ENCODE results near the gene RFPL2. TPM values are rescaled to one million over a fixed set of nuclear protein-coding genes. Genes with fewer than 3 reads are reported as not detected.
"Not testable (repeated sequence)": the region's sequence is repeated elsewhere in the genome, so short reads cannot be mapped to it uniquely, and the experiment has no call there.

RFPL2 gene
- total RNA-seq, 1 donor from 2014 or later, result not detected

DNA sequence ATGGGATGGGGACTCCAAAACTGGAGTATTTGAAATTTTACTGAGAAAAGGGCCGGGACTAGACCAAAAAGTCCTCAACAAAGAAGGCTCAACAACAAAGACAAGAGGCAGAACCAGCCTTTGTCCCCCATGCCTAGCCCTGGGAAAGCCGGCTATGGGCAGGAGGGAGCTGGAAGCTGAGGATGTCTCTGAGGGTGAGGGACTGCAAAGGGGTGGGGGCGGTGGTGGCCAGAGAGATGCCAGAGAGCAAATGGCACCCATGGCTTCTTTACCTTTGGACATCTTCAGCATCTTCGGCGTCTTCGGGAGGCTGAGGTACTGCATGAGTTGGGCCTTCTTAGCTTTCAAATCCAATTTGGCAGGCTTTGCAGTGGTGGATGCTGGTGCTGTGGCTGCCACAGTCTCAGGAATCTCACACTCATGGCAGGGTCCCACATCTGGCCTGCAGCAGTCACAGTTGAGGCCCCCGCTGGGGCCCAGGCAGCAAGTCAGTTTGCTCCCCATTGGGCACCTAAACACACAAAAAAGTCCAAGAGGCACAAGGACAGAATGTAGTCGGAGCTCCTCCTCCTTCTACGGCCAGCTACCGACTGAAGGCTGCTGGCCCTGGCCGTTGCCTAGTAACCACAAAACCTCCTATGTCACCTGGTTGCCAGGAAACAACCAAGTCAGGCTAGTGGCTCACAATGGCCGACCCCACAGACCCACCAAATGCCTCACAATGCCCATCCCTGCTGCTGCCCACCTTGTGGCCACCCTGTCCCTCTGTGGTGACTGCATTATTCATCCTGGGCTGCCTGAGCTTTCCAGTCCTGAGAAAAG is 46.0 kb downstream of the RFPL2 start, which contains the start of gene C22orf42:
Gene C22orf42 (minus strand): TSS at position 592 of the 822 bp plus-strand sequence. CDS start 88 bp downstream, at position 504.
- Mint-ChIP-seq H3K4me3 (ENCODE audit: unreplicated experiment) (no peak within 1 kb of the TSS), H3K27ac (ENCODE audit: unreplicated experiment) (no peak within 1 kb of the TSS), H3K9me3 (ENCODE audit: unreplicated experiment) (no peaks in the 10 kb centered on the region), H3K4me1 (ENCODE audit: unreplicated experiment) (no peaks in the 10 kb centered on the region), H3K27me3 (ENCODE audit: unreplicated experiment) (peaks cover 6% of the 10 kb centered on the region), H3K36me3 (ENCODE audit: unreplicated experiment) (no peaks in the 10 kb centered on the region)
- DNase-seq (ENCODE audit: extremely low spot score, unreplicated experiment), result peak; percentile 68
- TF ChIP-seq, protein P1, sequence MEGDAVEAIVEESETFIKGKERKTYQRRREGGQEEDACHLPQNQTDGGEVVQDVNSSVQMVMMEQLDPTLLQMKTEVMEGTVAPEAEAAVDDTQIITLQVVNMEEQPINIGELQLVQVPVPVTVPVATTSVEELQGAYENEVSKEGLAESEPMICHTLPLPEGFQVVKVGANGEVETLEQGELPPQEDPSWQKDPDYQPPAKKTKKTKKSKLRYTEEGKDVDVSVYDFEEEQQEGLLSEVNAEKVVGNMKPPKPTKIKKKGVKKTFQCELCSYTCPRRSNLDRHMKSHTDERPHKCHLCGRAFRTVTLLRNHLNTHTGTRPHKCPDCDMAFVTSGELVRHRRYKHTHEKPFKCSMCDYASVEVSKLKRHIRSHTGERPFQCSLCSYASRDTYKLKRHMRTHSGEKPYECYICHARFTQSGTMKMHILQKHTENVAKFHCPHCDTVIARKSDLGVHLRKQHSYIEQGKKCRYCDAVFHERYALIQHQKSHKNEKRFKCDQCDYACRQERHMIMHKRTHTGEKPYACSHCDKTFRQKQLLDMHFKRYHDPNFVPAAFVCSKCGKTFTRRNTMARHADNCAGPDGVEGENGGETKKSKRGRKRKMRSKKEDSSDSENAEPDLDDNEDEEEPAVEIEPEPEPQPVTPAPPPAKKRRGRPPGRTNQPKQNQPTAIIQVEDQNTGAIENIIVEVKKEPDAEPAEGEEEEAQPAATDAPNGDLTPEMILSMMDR (IDR thresholded peaks at IDR 0.05), result no peak

DNA sequence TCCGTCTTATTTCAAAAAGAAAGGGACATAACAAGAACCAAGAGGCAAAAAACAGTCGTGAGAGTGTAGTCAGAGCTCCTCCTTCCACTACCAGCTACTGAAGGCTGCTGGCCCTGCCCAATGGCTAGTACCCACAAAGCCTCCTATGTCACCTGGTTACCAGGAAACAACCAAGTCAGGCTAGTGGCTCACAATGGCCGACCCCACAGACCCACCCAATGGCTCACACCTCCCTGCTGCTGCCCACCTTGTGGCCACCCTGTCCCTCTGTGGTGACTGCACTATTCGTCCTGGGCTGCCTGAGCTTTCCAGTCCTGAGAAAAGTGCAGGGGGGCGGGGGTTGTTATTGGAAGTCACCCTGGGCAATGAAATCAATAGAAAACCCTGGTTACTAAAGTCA is 47.2 kb downstream of the RFPL2 start:
- H3K9me3 Mint-ChIP-seq (ENCODE audit: unreplicated experiment); H3K36me3 Mint-ChIP-seq (ENCODE audit: unreplicated experiment); H3K4me1 Mint-ChIP-seq (ENCODE audit: unreplicated experiment); H3K27ac Mint-ChIP-seq (ENCODE audit: unreplicated experiment); H3K27me3 Mint-ChIP-seq (ENCODE audit: unreplicated experiment); H3K4me3 Mint-ChIP-seq (ENCODE audit: unreplicated experiment): not testable (repeated sequence)
- peak; percentile 62 for DNase-seq (ENCODE audit: extremely low spot score, unreplicated experiment)

DNA sequence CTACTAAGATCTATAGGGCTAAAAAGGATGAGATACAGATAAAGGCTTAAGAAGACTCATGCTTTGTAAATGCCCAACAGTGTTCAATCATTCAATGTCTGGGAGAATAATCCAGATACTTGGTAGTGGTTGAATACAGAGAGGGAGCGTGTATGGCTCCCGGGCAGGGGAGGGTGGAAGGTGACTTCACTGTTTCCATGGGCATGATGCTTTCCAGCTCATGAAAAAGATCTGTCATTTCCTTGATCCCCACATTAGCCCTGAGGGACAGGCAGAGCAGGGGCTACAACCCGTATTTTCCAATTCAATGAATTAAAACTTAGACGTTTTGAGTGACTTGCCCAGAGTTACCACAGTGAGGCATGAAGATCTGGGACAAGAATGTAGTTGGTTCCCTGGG is 50.1 kb downstream of the RFPL2 start:
- DNase-seq (ENCODE audit: extremely low spot score, unreplicated experiment), result peak; percentile 36

DNA sequence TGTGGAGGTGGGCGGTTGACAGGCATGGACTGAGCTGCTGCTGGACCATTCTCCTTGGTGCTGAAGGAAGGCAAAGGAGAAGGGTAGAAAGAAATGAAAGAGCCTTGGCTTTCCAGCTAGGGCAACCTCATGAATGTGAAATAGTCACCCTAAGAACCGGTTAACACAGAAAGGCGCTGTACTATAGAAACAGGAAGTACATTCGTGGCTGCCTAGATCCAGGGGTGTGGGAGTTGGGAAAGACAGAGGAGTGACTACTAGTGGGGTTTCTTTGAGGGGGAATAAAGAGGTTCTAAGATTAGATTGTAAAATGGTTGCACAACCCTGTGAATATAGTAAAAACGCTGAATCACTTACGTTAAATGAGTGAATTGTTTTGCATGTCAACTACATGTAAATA is 53.2 kb downstream of the RFPL2 start:
- H3K4me1 Mint-ChIP-seq (ENCODE audit: unreplicated experiment); H3K27me3 Mint-ChIP-seq (ENCODE audit: unreplicated experiment); H3K4me3 Mint-ChIP-seq (ENCODE audit: unreplicated experiment); H3K9me3 Mint-ChIP-seq (ENCODE audit: unreplicated experiment); H3K27ac Mint-ChIP-seq (ENCODE audit: unreplicated experiment); DNase-seq (ENCODE audit: extremely low spot score, unreplicated experiment); H3K36me3 Mint-ChIP-seq (ENCODE audit: unreplicated experiment): not testable (repeated sequence)

More for the DNA sequence above, 50.1 kb downstream of the RFPL2 start:
- H3K9me3 Mint-ChIP-seq (ENCODE audit: unreplicated experiment); H3K36me3 Mint-ChIP-seq (ENCODE audit: unreplicated experiment); H3K27ac Mint-ChIP-seq (ENCODE audit: unreplicated experiment); H3K27me3 Mint-ChIP-seq (ENCODE audit: unreplicated experiment); H3K4me3 Mint-ChIP-seq (ENCODE audit: unreplicated experiment); H3K4me1 Mint-ChIP-seq (ENCODE audit: unreplicated experiment): not testable (repeated sequence)

DNA sequence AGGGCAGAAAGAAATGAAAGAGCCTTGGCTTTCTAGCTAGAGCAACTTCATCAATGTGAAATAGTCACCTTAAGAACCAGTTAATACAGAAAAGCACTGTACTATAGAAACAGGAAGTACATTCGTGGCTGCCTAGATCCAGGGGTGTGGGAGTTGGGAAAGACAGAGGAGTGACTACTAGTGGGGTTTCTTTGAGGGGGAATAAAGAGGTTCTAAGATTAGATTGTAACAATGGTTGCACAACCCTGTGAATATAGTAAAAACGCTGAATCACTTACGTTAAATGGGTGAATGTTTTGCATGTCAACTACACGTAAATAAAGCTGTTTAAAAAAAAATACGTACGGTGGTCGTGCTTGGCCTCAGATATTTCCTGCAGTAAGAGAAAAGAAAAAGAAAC is 54.2 kb downstream of the RFPL2 start:
- H3K9me3 Mint-ChIP-seq (ENCODE audit: unreplicated experiment); H3K27me3 Mint-ChIP-seq (ENCODE audit: unreplicated experiment); H3K4me3 Mint-ChIP-seq (ENCODE audit: unreplicated experiment); H3K36me3 Mint-ChIP-seq (ENCODE audit: unreplicated experiment); H3K27ac Mint-ChIP-seq (ENCODE audit: unreplicated experiment); H3K4me1 Mint-ChIP-seq (ENCODE audit: unreplicated experiment); DNase-seq (ENCODE audit: extremely low spot score, unreplicated experiment): not testable (repeated sequence)

DNA sequence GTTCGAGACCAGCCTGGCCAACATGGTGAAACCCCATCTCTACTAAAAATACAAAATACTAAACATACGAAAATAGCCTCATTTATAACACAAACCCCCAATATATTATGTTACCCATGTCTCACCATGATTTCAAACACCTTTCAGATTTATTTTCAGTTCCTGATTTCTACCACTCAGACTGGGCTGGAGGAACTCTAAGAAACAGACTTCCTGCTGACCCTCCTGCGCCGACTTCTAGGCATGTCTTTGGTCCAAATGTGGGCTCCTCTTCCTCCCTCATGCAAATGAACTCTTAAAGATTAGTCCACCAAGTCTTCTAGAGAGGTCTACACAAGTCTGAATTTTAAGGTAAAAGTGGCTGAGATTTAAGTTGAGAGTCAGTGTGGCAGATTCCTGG is 56.5 kb downstream of the RFPL2 start:
- not testable (repeated sequence) for H3K36me3 Mint-ChIP-seq (ENCODE audit: unreplicated experiment); H3K4me1 Mint-ChIP-seq (ENCODE audit: unreplicated experiment); H3K27me3 Mint-ChIP-seq (ENCODE audit: unreplicated experiment); H3K4me3 Mint-ChIP-seq (ENCODE audit: unreplicated experiment); H3K9me3 Mint-ChIP-seq (ENCODE audit: unreplicated experiment); H3K27ac Mint-ChIP-seq (ENCODE audit: unreplicated experiment)
- DNase-seq (ENCODE audit: extremely low spot score, unreplicated experiment), result peak; percentile 23

DNA sequence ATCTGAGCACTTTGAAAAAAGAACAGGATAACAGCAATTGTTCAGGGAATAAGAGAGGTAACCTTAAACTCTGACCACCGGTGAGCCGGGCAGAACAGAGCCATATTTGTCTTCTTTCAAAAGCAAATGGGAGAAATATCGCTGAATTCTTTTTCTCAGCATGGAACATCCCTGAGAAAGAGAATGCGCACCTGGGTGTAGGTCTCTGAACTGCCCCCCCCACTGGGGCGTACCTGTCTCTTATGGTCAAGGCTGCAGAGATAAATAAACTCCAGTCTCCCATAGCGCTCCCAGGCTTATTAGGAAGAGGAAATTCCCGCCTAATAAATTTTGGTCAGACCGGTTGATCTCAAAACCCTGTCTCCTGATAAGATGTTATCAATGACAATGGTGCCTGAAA is 57.7 kb downstream of the RFPL2 start:
- not testable (repeated sequence) for H3K36me3 Mint-ChIP-seq (ENCODE audit: unreplicated experiment); H3K4me1 Mint-ChIP-seq (ENCODE audit: unreplicated experiment); H3K27me3 Mint-ChIP-seq (ENCODE audit: unreplicated experiment); H3K9me3 Mint-ChIP-seq (ENCODE audit: unreplicated experiment); H3K27ac Mint-ChIP-seq (ENCODE audit: unreplicated experiment); H3K4me3 Mint-ChIP-seq (ENCODE audit: unreplicated experiment)
- DNase-seq (ENCODE audit: extremely low spot score, unreplicated experiment), result peak; percentile 40

DNA sequence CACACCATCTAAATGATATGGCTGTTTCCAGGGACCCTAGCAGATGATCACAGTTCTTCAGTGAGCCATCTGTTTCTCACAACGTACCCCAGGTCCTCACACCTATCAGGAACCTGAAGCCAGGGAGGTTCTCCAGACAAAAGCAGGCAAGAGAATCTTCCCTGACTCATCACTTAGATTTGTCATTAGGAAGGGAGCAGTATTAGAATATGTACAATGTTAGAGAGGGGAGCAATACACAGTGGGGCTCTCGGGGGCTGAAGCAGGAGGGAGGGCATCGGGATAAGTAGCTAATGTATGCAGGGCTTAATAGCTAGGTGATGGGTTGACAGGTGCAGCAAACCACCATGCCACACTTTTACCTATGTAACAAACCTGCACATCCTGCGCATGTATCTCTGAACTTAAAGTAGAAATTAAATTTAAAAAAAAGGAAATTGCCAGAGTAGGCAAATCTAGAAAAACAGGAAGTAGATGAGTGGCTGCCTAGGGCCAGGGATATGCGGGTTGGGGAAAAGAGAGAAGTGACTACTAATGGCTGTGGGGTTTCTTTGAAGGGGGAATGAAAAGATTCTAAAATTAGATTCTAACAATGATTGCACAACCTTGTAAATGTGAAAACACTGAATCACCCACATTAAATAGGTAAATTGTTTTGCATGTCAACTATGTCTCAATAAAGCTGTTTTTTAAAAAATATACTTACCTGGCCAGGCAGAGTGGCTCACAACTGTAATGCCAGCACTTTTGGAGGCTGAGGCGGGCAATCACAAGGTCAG is 60.2 kb downstream of the RFPL2 start:
- peak; percentile 10 for DNase-seq (ENCODE audit: extremely low spot score, unreplicated experiment)
- TF ChIP-seq, protein P1 (IDR thresholded peaks at IDR 0.05), result no peak
- H3K27ac Mint-ChIP-seq (ENCODE audit: unreplicated experiment), result no peak overlapping the region
- H3K27me3 Mint-ChIP-seq (ENCODE audit: unreplicated experiment), result peaks cover 4% of the 10 kb centered on the region
- no peaks in the 10 kb centered on the region for H3K36me3 Mint-ChIP-seq (ENCODE audit: unreplicated experiment)
- no peak overlapping the region for H3K4me3 Mint-ChIP-seq (ENCODE audit: unreplicated experiment)
- H3K9me3 Mint-ChIP-seq (ENCODE audit: unreplicated experiment), result peaks cover 3% of the 10 kb centered on the region
- no peaks in the 10 kb centered on the region for H3K4me1 Mint-ChIP-seq (ENCODE audit: unreplicated experiment)
